ENCODE measurements around the gene FBXO21. TPM values are rescaled to one million over a fixed set of nuclear protein-coding genes. Genes with fewer than 3 reads are reported as not detected.
"Not testable (repeated sequence)": the region's sequence is repeated elsewhere in the genome, so short reads cannot be mapped to it uniquely, and the experiment has no call there.

The FBXO21 gene
- total RNA-seq, 2 experiments from 2014 or later = 21.7 to 26.1 TPM

DNA sequence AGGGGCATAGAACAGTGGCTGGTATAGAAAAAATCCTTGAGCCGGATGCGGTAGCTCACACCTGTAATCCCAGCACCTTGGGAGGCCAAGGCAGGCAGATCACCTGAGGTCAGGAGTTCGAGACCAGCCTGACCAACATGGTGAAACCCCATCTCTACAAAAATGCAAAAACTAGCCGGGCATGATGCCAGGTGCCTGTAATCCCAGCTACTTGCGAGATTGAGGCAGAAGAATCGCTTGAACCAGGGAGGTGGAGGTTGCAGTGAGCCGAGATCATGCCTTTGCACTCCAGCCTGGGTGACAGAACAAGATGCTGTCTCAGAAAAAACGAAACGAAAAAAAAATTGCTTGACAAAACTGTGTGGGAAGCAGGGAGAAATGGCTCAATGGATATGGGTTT lies 2.3 kb upstream of the FBXO21 start:
- H3K36me3 Mint-ChIP-seq (ENCODE audit: low read depth); H3K27ac Mint-ChIP-seq; H3K4me3 Mint-ChIP-seq; H3K9me3 Mint-ChIP-seq; POLR2A ChIA-PET; CTCF ChIA-PET; DNase-seq: not testable (repeated sequence)
- Mint-ChIP-seq H3K27me3 (peaks cover 21% of the 10 kb centered on the region), H3K4me1 (peaks cover 21% of the 10 kb centered on the region)

- peaks cover 23% of the 10 kb centered on the region for H3K4me1 Mint-ChIP-seq
- peaks cover 21% of the 10 kb centered on the region for H3K27me3 Mint-ChIP-seq
- peaks cover 13% of the 10 kb centered on the region for H3K36me3 Mint-ChIP-seq (ENCODE audit: low read depth)
- no peak for DNase-seq
- H3K4me3 Mint-ChIP-seq = no peak overlapping the region
- H3K27ac Mint-ChIP-seq = no peak overlapping the region
- POLR2A ChIA-PET = no interaction called here
- peaks cover 5% of the 10 kb centered on the region for H3K9me3 Mint-ChIP-seq
- CTCF ChIA-PET = no interaction called here
Observed at GRCh38 chr12:117192057-117192456, 1.8 kb upstream of the FBXO21 start.

DNA sequence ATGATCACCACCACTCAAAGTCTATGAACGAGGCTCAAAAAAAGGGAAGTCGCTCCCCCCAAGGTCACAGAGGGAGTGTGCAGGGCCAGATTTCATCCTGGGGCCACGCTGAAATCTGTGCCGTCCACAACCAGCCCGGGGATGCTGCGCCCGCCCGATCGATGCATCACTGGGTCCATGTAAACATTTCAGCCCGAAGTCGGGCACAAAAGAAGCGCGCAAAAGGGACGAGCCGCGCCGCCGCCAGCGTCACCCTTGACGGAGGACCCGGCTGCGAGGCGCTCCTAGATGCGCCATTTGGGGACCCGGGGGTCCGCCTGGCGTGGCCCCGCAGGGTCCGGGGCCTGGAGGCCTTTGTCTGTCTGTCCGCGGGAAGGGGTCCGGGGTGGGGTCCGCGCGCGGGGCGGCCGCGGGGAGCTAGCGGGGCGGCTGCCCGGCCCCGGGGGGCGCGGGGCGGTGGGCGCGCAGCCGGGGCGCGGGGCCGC lies 503 bp downstream of the FBXO21 start:
- Mint-ChIP-seq H3K4me1 (peaks cover 23% of the 10 kb centered on the region), H3K4me3 (peak overlapping the region; percentile 87), H3K27ac (peak overlapping the region; percentile 80), H3K9me3 (peaks cover 5% of the 10 kb centered on the region), H3K27me3 (peaks cover 18% of the 10 kb centered on the region), H3K36me3 (ENCODE audit: low read depth) (peaks cover 26% of the 10 kb centered on the region)
- peak; percentile 44 for DNase-seq
- POLR2A ChIA-PET = interaction anchor here (0.6 to 1.0 kb wide), 2 partner anchors 8 to 35 kb away, joined by 3 read pairs; no protein-coding TSS in a partner anchor
- CTCF ChIA-PET = no interaction called here

GRCh38 chr12:117188961-117189724 lies 1.1 kb downstream of the FBXO21 start:
- Mint-ChIP-seq H3K27me3 (peaks cover 18% of the 10 kb centered on the region), H3K9me3 (peaks cover 5% of the 10 kb centered on the region), H3K4me3 (peak overlapping the region; percentile 87), H3K4me1 (peaks cover 23% of the 10 kb centered on the region), H3K36me3 (ENCODE audit: low read depth) (peaks cover 30% of the 10 kb centered on the region), H3K27ac (peak overlapping the region; percentile 80)
- POLR2A ChIA-PET = no interaction called here
- DNase-seq = no peak
- CTCF ChIA-PET = no interaction called here

GRCh38 chr12:117188121-117188665 lies 2.1 kb downstream of the FBXO21 start:
- no peak for DNase-seq
- no peak overlapping the region for H3K27ac Mint-ChIP-seq
- H3K36me3 Mint-ChIP-seq (ENCODE audit: low read depth) = peaks cover 39% of the 10 kb centered on the region
- CTCF ChIA-PET = no interaction called here
- POLR2A ChIA-PET = no interaction called here
- H3K9me3 Mint-ChIP-seq = peaks cover 3% of the 10 kb centered on the region
- peaks cover 23% of the 10 kb centered on the region for H3K4me1 Mint-ChIP-seq
- H3K27me3 Mint-ChIP-seq = peaks cover 12% of the 10 kb centered on the region
- peak overlapping the region; percentile 87 for H3K4me3 Mint-ChIP-seq

GRCh38 chr12:117187421-117187820 lies 2.8 kb downstream of the FBXO21 start:
- DNase-seq = no peak
- Mint-ChIP-seq H3K27ac (no peak overlapping the region), H3K4me1 (peaks cover 23% of the 10 kb centered on the region), H3K36me3 (ENCODE audit: low read depth) (peaks cover 46% of the 10 kb centered on the region), H3K27me3 (peaks cover 10% of the 10 kb centered on the region), H3K4me3 (no peak overlapping the region), H3K9me3 (peaks cover 3% of the 10 kb centered on the region)
- POLR2A ChIA-PET = no interaction called here
- CTCF ChIA-PET = no interaction called here

- no peak for DNase-seq
- POLR2A ChIA-PET = interaction anchor here (1.8 kb wide), 1 partner anchor 8 kb away, joined by 5 read pairs; no protein-coding TSS in a partner anchor
- Mint-ChIP-seq H3K27ac (no peak overlapping the region), H3K4me3 (no peak overlapping the region), H3K36me3 (ENCODE audit: low read depth) (peaks cover 81% of the 10 kb centered on the region), H3K4me1 (peaks cover 3% of the 10 kb centered on the region), H3K9me3 (peaks cover 9% of the 10 kb centered on the region), H3K27me3 (no peaks in the 10 kb centered on the region)
- CTCF ChIA-PET = interaction anchor here (0.6 kb wide), 1 partner anchor 15 kb away, joined by 4 read pairs; no protein-coding TSS in a partner anchor
Observed at GRCh38 chr12:117182866-117183265, 7.4 kb downstream of the FBXO21 start.

DNA sequence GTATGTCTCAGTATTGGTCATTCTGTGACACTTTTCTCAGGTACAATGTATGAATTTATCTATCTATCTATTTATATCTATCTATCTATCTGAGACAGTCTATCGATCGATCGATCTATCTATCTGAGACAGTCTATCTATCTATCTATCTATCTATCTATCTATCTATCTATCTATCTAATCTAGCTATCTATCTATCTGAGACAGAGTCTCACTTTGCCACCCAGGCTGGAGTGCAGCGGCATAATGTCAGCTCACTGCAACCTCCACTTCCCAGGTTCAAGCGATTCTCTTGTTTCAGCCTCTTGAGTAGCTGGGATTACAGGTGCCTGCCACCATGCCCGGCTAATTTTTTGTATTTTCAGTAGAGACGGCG lies 8.8 kb downstream of the FBXO21 start:
- not testable (repeated sequence) for H3K4me1 Mint-ChIP-seq, H3K9me3 Mint-ChIP-seq, H3K4me3 Mint-ChIP-seq, H3K27me3 Mint-ChIP-seq, H3K27ac Mint-ChIP-seq, DNase-seq
- POLR2A ChIA-PET = interaction anchor here (1.2 kb wide), 1 partner anchor 9 kb away, joined by 3 read pairs; the partner anchor contains the start of gene FBXO21
- CTCF ChIA-PET = interaction anchor here (0.6 kb wide), 1 partner anchor 260 kb away, joined by 6 read pairs; no protein-coding TSS in a partner anchor
- H3K36me3 Mint-ChIP-seq (ENCODE audit: low read depth) = peaks cover 80% of the 10 kb centered on the region

- Mint-ChIP-seq H3K4me1 (no peaks in the 10 kb centered on the region), H3K27ac (no peak overlapping the region), H3K27me3 (no peaks in the 10 kb centered on the region), H3K36me3 (ENCODE audit: low read depth) (peaks cover 82% of the 10 kb centered on the region), H3K9me3 (peaks cover 9% of the 10 kb centered on the region), H3K4me3 (no peak overlapping the region)
- CTCF ChIA-PET = no interaction called here
- DNase-seq = no peak
- POLR2A ChIA-PET = interaction anchor here (0.6 to 1.2 kb wide), 2 partner anchors 9 to 20 kb away, joined by 3 read pairs; partner anchors contain the start of gene FBXO21
Observed at GRCh38 chr12:117180758-117181467, 9.4 kb downstream of the FBXO21 start.

DNA sequence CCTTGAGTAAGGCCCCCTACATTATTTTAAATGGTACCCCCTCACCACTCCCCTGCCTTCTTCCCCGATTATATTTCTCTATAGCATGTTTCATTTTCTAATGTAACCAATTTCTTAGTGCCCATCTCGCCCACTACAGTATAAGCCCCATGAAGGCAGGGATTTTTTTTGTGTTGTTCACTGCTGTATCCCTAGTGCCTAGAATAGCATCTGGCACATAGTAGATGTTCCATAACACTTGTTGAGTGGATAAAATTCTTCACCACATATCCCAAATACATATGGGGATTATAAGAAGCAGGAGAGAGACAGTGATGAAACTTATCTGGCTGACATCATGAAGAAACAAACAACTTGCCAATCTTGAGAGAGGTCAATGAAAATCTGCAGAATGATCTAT lies 11.5 kb downstream of the FBXO21 start:
- ChIA-PET POLR2A (no interaction called here), CTCF (no interaction called here)
- no peaks in the 10 kb centered on the region for H3K4me1 Mint-ChIP-seq
- H3K9me3 Mint-ChIP-seq = peaks cover 9% of the 10 kb centered on the region
- H3K27ac Mint-ChIP-seq = no peak overlapping the region
- no peak for DNase-seq
- no peaks in the 10 kb centered on the region for H3K27me3 Mint-ChIP-seq
- H3K36me3 Mint-ChIP-seq (ENCODE audit: low read depth) = peaks cover 88% of the 10 kb centered on the region
- H3K4me3 Mint-ChIP-seq = no peak overlapping the region

- Mint-ChIP-seq H3K9me3 (peaks cover 6% of the 10 kb centered on the region), H3K4me3 (no peak overlapping the region), H3K4me1 (no peaks in the 10 kb centered on the region), H3K36me3 (ENCODE audit: low read depth) (peaks cover 88% of the 10 kb centered on the region), H3K27ac (no peak overlapping the region), H3K27me3 (no peaks in the 10 kb centered on the region)
- CTCF ChIA-PET = no interaction called here
- POLR2A ChIA-PET = no interaction called here
- DNase-seq = no peak
Observed at GRCh38 chr12:117178301-117178700, 12.0 kb downstream of the FBXO21 start.

- H3K36me3 Mint-ChIP-seq (ENCODE audit: low read depth) = peaks cover 66% of the 10 kb centered on the region
- ChIA-PET POLR2A (no interaction called here), CTCF (no interaction called here)
- DNase-seq = no peak
- H3K9me3 Mint-ChIP-seq = no peaks in the 10 kb centered on the region
- no peak overlapping the region for H3K4me3 Mint-ChIP-seq
- peaks cover 1% of the 10 kb centered on the region for H3K4me1 Mint-ChIP-seq
- no peaks in the 10 kb centered on the region for H3K27me3 Mint-ChIP-seq
- no peak overlapping the region for H3K27ac Mint-ChIP-seq
Observed at GRCh38 chr12:117172168-117172567, 18.1 kb downstream of the FBXO21 start.

GRCh38 chr12:117171499-117172162 lies 18.6 kb downstream of the FBXO21 start:
- ChIA-PET POLR2A (no interaction called here), CTCF (no interaction called here)
- no peak for DNase-seq
- Mint-ChIP-seq H3K27ac (no peak overlapping the region), H3K9me3 (no peaks in the 10 kb centered on the region), H3K27me3 (no peaks in the 10 kb centered on the region), H3K4me1 (peaks cover 1% of the 10 kb centered on the region), H3K36me3 (ENCODE audit: low read depth) (peaks cover 67% of the 10 kb centered on the region), H3K4me3 (no peak overlapping the region)

Data from activated CD4-positive, alpha-beta memory T cell treated with anti-CD3 and anti-CD28 coated beads, Interleukin-2, amount 10 ng/mL, durations not matched to agents 7 days and 5 days (primary cell).